NB4 (cell line): ENCODE measurements around the gene SNAI1.

Source experiments
- DNase-seq: peaks from one replicate; pipeline ENCODE4 v3.0.0; 2010; ENCODE audit warnings: low read depth
- H3K4me3 ChIP-seq: one replicate; pipeline ENCODE4 v1.5.1; 2011; ENCODE audit warnings: mild to moderate bottlenecking, low read depth, low read length, moderate library complexity
- MYC ChIP-seq: IDR thresholded peaks from 2 replicates; pipeline ENCODE4 v1.6.1; 2011; ENCODE audit warnings: low read depth, low read length
- POLR2A ChIP-seq: IDR thresholded peaks from 2 replicates; pipeline ENCODE4 v1.6.1; 2011; ENCODE audit warnings: mild to moderate bottlenecking; ENCODE audit not compliant: insufficient read length; ENCODE audit errors: extremely low read depth
- TF ChIP-seq, protein P1 (sequence below): IDR thresholded peaks from 2 replicates; pipeline ENCODE4 v1.6.1; 2011; ENCODE audit warnings: low read depth, low read length
- TF ChIP-seq, protein P2 (sequence below): IDR thresholded peaks from one replicate; pipeline ENCODE4 v1.5.1; 2012; ENCODE audit warnings: low read depth, low read length

SNAI1 gene

DNA sequence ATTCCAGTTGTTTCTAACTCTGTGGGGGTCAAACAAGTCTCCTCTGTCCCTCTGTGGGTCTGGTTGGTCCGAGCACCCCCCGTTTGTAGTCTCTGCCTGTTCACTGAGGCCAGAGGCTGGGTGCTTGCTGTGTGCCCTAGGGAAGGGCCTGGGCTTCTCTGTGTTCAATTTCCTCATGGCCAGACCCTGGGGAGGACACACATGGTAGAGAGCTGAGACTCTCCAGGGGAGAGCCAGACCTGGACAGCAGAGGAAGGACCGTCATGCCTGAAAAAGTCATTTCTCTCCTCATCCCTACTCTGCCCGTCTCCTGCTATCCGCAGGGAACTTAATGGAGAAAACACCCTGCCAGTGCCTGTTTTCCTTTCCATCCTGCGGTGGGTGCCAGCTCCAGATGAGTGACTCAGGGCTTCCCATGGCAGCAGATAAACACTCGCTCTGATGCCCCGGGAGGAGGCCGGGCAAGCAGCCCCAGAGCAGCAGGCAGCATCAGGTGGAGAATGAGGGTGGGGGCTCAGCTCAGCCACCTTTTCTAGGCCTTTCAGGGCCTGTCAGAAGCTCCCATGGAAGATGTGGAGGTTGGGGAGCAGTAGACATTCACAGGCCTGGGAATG lies 51.9 kb downstream of the SNAI1 start:
- H3K4me3 ChIP-seq = no peak overlapping the region
- DNase-seq = no peak
- TF ChIP-seq MYC (no peak), POLR2A (no peak)
- TF ChIP-seq, protein P1, sequence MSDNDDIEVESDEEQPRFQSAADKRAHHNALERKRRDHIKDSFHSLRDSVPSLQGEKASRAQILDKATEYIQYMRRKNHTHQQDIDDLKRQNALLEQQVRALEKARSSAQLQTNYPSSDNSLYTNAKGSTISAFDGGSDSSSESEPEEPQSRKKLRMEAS = no peak
- TF ChIP-seq, protein P2, sequence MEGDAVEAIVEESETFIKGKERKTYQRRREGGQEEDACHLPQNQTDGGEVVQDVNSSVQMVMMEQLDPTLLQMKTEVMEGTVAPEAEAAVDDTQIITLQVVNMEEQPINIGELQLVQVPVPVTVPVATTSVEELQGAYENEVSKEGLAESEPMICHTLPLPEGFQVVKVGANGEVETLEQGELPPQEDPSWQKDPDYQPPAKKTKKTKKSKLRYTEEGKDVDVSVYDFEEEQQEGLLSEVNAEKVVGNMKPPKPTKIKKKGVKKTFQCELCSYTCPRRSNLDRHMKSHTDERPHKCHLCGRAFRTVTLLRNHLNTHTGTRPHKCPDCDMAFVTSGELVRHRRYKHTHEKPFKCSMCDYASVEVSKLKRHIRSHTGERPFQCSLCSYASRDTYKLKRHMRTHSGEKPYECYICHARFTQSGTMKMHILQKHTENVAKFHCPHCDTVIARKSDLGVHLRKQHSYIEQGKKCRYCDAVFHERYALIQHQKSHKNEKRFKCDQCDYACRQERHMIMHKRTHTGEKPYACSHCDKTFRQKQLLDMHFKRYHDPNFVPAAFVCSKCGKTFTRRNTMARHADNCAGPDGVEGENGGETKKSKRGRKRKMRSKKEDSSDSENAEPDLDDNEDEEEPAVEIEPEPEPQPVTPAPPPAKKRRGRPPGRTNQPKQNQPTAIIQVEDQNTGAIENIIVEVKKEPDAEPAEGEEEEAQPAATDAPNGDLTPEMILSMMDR = no peak

DNA sequence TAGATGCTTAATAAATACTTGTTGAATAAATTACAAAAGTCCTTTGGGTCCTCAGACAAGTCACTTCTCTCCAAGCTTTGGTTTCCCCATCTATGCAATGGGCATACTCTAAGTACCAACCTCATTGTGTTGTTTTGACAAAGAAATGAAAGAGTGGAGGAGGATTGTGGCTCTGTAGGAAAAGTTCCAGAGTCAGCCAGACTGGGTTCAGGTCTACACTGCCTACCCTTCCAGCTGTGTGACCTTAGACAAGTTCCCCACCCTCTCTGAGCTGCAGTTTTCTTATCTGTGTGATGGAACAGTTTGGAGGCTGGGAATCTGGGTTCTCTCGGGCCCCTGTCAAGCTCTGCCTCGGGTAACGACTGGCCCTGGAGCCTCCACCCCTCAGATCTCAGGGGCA lies 53.9 kb downstream of the SNAI1 start:
- DNase-seq = no peak
- H3K4me3 ChIP-seq = no peak overlapping the region
- TF ChIP-seq, protein P2 = no peak
- no peak for TF ChIP-seq MYC
- TF ChIP-seq POLR2A = no peak
- TF ChIP-seq, protein P1 = no peak

DNA sequence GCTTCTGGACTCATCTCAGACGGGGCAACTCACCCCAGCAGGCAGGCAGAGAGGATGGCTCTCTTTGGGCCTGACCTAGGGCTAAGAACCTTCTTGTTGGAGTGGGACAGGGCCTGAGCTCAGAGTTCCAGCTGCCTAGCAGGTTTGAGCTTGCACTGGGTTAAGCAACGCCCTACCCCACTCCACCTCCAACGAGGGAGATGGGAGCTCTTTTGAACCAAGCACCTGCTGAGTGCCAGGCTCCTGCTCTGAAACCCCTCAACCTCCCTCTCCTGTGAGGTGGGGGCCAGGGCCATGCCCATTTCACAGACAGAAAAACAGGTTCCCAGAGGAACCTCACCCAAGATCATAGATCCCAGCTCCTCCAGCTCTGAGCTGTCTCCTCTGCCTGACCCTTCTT lies 54.3 kb downstream of the SNAI1 start:
- no peak for DNase-seq

DNA sequence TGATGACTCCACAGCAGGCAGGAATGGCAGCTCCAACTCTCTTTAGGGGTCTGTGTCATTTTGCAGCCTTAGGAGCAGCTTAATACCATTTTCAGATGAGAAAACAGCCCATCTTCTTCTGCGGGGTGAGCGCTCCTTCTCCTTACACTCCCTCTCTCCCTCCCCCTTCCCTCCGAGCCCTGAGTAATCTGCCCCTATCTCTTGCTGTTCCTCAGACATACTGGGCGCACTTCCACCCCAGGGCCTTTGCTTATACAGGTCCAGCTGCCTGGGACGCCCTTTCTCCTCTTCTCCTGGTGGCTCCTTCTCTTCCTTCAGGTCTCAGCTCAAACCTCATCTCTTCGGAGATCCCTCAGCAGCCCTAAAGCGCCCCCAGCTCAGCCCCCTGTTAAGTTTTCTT lies 54.8 kb downstream of the SNAI1 start:
- TF ChIP-seq POLR2A = no peak
- TF ChIP-seq, protein P2 = no peak
- no peak for DNase-seq
- H3K4me3 ChIP-seq = no peak overlapping the region

More for the DNA sequence above, 54.3 kb downstream of the SNAI1 start:
- TF ChIP-seq, protein P2 = no peak
- TF ChIP-seq POLR2A = no peak
- TF ChIP-seq MYC = no peak
- TF ChIP-seq, protein P1 = no peak
- no peak overlapping the region for H3K4me3 ChIP-seq

DNA sequence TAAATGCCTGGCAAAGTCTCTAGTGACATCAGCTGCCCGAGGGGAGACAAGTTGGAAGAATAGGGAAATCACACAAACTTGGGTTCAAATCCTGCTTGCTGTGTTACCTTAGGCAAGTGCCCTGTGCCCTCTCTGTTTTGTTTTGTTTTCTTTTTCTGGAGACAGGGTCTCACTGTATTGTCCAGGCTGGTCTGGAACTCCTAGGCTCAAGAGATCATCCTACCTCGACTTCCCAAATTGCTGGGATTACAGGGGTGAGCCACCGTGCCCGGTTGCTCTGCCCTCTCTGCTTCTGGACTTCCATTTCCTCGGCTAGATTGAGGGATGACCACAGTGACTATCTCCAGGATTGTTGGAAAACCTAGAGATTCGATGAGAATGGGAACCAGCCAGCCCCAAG lies 55.4 kb downstream of the SNAI1 start:
- H3K4me3 ChIP-seq = no peak overlapping the region
- TF ChIP-seq POLR2A = no peak
- TF ChIP-seq, protein P1 = no peak
- TF ChIP-seq, protein P2 = no peak
- TF ChIP-seq MYC = no peak
- no peak for DNase-seq
